ENCODE data around the gene PRKN.

GRCh38 chr6:161943561-161943960, 784.0 kb downstream of the PRKN start:
- TF ChIP-seq POLR2A (IDR thresholded peaks at IDR 0.05) (no peak), CTCF (IDR thresholded peaks at IDR 0.05) (no peak), POLR2AphosphoS5 (IDR thresholded peaks at IDR 0.05; ENCODE audit: insufficient read depth in 1 of 2, low read depth in 1 of 2) (no peak)
